ENCODE results near the gene CFAP100.

GRCh38 chr3:126390751-126391150 lies 4.0 kb upstream of the CFAP100 start:
- TF ChIP-seq POLR2AphosphoS5 (IDR thresholded peaks at IDR 0.05; ENCODE audit: low read depth, low read length) (no peak), SIN3A (IDR thresholded peaks at IDR 0.05; ENCODE audit: borderline replicate concordance, insufficient read depth, low read length) (no peak), TAF1 (IDR thresholded peaks at IDR 0.05; ENCODE audit: borderline replicate concordance, insufficient read depth, low read length) (no peak)
